ENCODE data around the gene ZMIZ1.

Gene ZMIZ1

DNA sequence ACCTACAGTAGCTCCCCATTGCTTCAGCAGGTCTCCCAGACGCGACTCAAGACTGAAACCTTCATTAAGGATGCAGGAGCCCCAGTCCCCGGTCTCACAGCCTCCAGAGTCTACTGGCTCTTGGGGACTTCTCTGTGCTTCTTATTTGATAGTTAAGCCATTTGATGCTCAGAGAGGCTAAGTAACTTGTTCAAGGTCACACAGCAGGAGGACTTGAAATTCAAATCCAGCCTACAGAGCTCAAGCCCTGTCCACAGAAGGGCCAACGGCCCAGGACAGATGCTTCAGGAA is 21.2 kb upstream of the ZMIZ1 start:
- H3K27ac ChIP-seq: no peak overlapping the region
- no peaks in the 10 kb centered on the region for H3K4me1 ChIP-seq (ENCODE audit: low read depth, poor library complexity, severe bottlenecking)
- H3K79me2 ChIP-seq (ENCODE audit: insufficient read depth, low read depth): no peaks in the 10 kb centered on the region
- no peaks in the 10 kb centered on the region for H3K36me3 ChIP-seq (ENCODE audit: insufficient read depth)
- H2AFZ ChIP-seq (ENCODE audit: low read depth): no peak overlapping the region
- TF ChIP-seq, protein P1, sequence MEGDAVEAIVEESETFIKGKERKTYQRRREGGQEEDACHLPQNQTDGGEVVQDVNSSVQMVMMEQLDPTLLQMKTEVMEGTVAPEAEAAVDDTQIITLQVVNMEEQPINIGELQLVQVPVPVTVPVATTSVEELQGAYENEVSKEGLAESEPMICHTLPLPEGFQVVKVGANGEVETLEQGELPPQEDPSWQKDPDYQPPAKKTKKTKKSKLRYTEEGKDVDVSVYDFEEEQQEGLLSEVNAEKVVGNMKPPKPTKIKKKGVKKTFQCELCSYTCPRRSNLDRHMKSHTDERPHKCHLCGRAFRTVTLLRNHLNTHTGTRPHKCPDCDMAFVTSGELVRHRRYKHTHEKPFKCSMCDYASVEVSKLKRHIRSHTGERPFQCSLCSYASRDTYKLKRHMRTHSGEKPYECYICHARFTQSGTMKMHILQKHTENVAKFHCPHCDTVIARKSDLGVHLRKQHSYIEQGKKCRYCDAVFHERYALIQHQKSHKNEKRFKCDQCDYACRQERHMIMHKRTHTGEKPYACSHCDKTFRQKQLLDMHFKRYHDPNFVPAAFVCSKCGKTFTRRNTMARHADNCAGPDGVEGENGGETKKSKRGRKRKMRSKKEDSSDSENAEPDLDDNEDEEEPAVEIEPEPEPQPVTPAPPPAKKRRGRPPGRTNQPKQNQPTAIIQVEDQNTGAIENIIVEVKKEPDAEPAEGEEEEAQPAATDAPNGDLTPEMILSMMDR (conservative IDR thresholded peaks at IDR 0.05; ENCODE audit: low read depth, low read length): no peak
- H3K9ac ChIP-seq: no peak overlapping the region
- H4K20me1 ChIP-seq (ENCODE audit: insufficient read depth): no peaks in the 10 kb centered on the region
- no peak overlapping the region for H3K4me3 ChIP-seq (IDR thresholded peaks at IDR 0.05; ENCODE audit: insufficient read depth, low read depth, low read length)
- no peaks in the 10 kb centered on the region for H3K27me3 ChIP-seq (ENCODE audit: insufficient read depth, low read depth)
- no peak overlapping the region for H3K4me2 ChIP-seq

DNA sequence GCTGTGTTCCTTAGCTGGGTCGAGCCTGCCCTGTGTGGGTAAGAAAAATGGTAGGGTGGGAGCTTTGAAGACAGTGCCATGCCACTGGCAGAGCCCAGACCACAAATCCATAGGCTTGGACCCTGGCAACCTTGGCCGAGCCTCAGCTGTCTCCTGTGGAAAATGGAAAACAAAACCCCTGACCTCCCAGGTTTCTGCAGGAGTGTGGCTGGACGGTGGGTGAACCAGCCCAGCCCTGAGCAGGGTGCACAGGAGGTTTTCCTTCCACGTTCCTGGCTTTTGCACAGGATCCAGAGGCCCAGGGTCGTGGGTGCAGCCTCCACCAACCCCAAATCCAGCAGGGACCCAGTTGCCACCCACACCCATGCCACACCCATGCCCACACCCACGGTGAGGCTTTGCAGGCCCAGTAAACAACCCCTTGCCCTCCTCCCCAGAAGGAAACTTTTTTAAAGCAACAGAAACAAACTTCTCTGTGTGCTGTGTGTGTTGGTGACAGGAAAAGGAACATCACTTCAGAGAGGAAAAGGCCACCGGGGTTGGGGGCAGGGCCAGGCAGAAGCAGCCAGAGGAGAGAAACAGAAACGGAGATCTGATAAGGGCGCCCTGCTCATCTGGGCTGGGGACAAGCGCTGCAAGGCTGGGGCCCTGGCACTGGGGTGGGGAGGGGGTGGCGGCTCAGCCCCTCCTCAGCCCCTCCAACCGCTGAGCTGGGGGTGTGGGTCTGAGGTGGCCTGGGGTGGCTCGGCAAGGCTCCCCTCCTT is 20.7 kb upstream of the ZMIZ1 start:
- TF ChIP-seq, protein P1 (conservative IDR thresholded peaks at IDR 0.05; ENCODE audit: low read depth, low read length): no peak
- H3K4me3 ChIP-seq (IDR thresholded peaks at IDR 0.05; ENCODE audit: insufficient read depth, low read depth, low read length): no peak overlapping the region
- no peak overlapping the region for H3K4me2 ChIP-seq
- H3K4me1 ChIP-seq (ENCODE audit: low read depth, poor library complexity, severe bottlenecking): no peaks in the 10 kb centered on the region
- no peaks in the 10 kb centered on the region for H3K36me3 ChIP-seq (ENCODE audit: insufficient read depth)
- H3K27ac ChIP-seq: no peak overlapping the region
- no peak overlapping the region for H3K9ac ChIP-seq
- H4K20me1 ChIP-seq (ENCODE audit: insufficient read depth): no peaks in the 10 kb centered on the region
- H3K79me2 ChIP-seq (ENCODE audit: insufficient read depth, low read depth): no peaks in the 10 kb centered on the region
- H3K27me3 ChIP-seq (ENCODE audit: insufficient read depth, low read depth): no peaks in the 10 kb centered on the region
- no peak overlapping the region for H2AFZ ChIP-seq (ENCODE audit: low read depth)

DNA sequence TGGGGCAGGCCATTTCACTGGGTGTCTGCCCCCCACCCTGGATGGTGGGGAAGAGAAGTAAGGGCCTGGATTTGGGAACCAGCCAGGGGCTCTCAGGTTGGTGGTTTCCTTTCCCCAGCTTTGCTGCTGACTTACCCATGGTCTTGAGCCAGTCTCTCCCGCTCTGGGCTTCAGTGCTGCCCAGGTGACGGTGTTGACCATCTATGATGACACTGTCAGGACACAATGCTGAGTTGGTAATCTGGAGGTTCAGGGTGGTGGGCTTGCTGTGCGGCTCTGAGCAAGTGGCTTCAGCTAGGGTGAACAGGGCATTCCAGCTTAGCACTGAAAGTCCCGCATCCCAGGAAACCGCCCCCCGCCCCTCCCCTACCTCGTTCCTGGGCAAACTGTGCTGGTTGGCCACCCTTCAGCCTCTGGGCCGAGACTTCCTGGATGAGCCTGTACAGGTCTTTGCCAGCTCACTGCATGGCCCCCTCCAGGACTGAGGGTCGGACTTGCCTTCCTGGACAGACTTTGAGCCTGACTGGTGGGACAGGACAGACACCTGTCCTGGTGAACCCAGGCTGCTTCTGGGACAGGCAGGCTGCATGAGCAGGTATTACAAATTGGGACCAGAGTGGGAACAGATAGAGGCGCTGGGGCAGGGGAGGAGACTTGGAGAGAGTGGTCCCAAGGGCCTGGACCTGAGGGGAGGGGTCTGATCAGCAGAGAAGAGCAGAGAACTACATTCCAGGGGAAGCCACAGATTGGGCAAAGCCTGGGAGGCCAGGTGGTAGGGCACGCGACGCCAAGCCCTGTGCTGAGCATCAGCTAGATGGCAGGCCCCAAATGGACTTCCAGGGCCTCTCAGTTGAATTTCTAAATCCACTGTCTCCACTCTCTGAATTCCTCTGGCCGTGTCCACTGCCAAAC is 19.9 kb upstream of the ZMIZ1 start:
- no peaks in the 10 kb centered on the region for H4K20me1 ChIP-seq (ENCODE audit: insufficient read depth)
- no peak overlapping the region for H3K9ac ChIP-seq
- no peak overlapping the region for H3K27ac ChIP-seq
- no peaks in the 10 kb centered on the region for H3K79me2 ChIP-seq (ENCODE audit: insufficient read depth, low read depth)
- no peaks in the 10 kb centered on the region for H3K4me1 ChIP-seq (ENCODE audit: low read depth, poor library complexity, severe bottlenecking)
- no peak overlapping the region for H2AFZ ChIP-seq (ENCODE audit: low read depth)
- H3K4me2 ChIP-seq: no peak overlapping the region
- no peaks in the 10 kb centered on the region for H3K36me3 ChIP-seq (ENCODE audit: insufficient read depth)
- TF ChIP-seq, protein P1 (conservative IDR thresholded peaks at IDR 0.05; ENCODE audit: low read depth, low read length): no peak
- no peak overlapping the region for H3K4me3 ChIP-seq (IDR thresholded peaks at IDR 0.05; ENCODE audit: insufficient read depth, low read depth, low read length)
- H3K27me3 ChIP-seq (ENCODE audit: insufficient read depth, low read depth): no peaks in the 10 kb centered on the region

DNA sequence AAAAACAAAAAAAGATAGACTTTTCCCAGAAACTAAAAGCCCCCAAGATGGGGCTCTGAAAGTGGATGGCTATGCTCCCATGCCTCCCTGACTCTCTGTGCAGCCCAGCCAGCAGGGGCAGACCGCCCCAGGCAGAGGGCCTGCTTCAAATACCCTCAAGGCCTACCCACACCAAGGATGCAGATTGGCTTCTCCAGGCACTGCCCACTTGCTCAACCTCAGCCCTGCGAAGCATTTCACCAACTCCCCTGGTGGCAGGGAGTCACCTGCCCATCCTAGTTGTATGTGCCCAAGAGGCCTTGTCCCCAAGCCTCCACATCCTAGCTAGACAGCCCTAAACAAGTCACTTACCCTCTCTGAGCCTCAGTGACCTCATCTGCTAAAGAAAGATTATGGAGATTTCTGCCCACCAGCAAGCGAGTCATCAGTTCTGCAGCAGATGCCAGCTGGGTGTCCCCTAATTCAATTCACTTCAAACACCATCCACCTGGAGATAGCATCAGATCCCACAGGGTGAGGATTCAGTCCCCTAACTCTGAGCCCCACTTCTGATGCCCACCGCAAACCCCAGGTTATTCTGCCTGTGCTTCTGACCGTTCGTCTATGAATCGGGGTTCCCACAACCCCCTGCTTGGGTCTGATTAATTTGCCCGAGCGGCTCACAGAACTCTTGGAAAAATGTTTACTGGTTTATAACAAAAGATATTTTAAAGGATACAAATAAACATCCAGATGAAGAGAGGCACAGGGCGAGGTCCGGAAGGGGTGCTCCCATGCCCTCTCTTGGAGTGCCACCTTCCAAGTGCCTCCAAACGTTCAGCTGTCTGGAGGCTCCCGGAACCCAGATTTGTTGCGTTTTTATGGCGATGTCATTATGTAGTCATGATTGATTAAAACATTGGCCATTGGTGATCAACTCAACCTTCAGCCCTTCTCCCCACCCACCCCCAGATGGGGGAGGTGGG is 18.6 kb upstream of the ZMIZ1 start:
- H2AFZ ChIP-seq (ENCODE audit: low read depth): no peak overlapping the region
- no peak overlapping the region for H3K4me2 ChIP-seq
- no peaks in the 10 kb centered on the region for H3K27me3 ChIP-seq (ENCODE audit: insufficient read depth, low read depth)
- H3K4me3 ChIP-seq (IDR thresholded peaks at IDR 0.05; ENCODE audit: insufficient read depth, low read depth, low read length): no peak overlapping the region
- no peaks in the 10 kb centered on the region for H3K4me1 ChIP-seq (ENCODE audit: low read depth, poor library complexity, severe bottlenecking)
- H4K20me1 ChIP-seq (ENCODE audit: insufficient read depth): no peaks in the 10 kb centered on the region
- H3K36me3 ChIP-seq (ENCODE audit: insufficient read depth): no peaks in the 10 kb centered on the region
- TF ChIP-seq, protein P1 (conservative IDR thresholded peaks at IDR 0.05; ENCODE audit: low read depth, low read length): no peak
- no peak overlapping the region for H3K9ac ChIP-seq
- H3K27ac ChIP-seq: no peak overlapping the region
- no peaks in the 10 kb centered on the region for H3K79me2 ChIP-seq (ENCODE audit: insufficient read depth, low read depth)

Measured in KMS-11 (cell line).